Lower lobe of right lung (tissue), 2 donors: Measurements from ENCODE around the gene KLHDC8A. TPM values are rescaled to one million over a fixed set of nuclear protein-coding genes. Genes with fewer than 3 reads are reported as not detected.

Source experiments
- ATAC-seq, 2 donors: fragments of 200-7000 bp; cut with Tn5 transposase; one replicate each; pipeline ENCODE4 v1.9.1; 2020 to 2022; ENCODE audit warnings: mild to moderate bottlenecking in 2 of 2, moderate library complexity in 2 of 2
- DNase-seq: peaks from one replicate; pipeline ENCODE4 v3.0.0-alpha.2; 2020
- H3K27ac ChIP-seq: fragments of 200-600 bp; one replicate; pipeline ENCODE4 v1.8.0; 2022
- H3K27me3 ChIP-seq: fragments of 200-600 bp; one replicate; pipeline ENCODE4 v1.8.0; 2022; ENCODE audit warnings: low read depth
- H3K36me3 ChIP-seq: fragments of 200-600 bp; one replicate; pipeline ENCODE4 v1.8.0; 2022; ENCODE audit warnings: mild to moderate bottlenecking
- H3K4me1 ChIP-seq: fragments of 200-600 bp; one replicate; pipeline ENCODE4 v1.8.0; 2022
- H3K4me3 ChIP-seq: fragments of 200-600 bp; one replicate; pipeline ENCODE4 v1.8.0; 2022; ENCODE audit warnings: mild to moderate bottlenecking
- H3K9me3 ChIP-seq: fragments of 200-600 bp; one replicate; pipeline ENCODE4 v1.8.0; 2022
- CTCF ChIP-seq: fragments of 200-600 bp; IDR thresholded peaks from one replicate; pipeline ENCODE4 v1.8.0; 2022; ENCODE audit warnings: antibody characterized with exemption, mild to moderate bottlenecking
- intact Hi-C: fragments of 100-400 bp; cut with DNase I; formaldehyde crosslinking; loops from one replicate; pipeline ENCODE4 v1.11.0; 2022
- total RNA-seq: library from RNA; stranded (reverse); fragmentation: NEBNext Ultra II Directional; extraction: Animal tissue kit (Norgen Biotek cat#: 25700); gene quantifications from one replicate; pipeline ENCODE4 v1.2.1, GENCODE V29; 2021
- donor health status: DM: no; HTN: yes; CAD: no; lungs with severe emphysema.

KLHDC8A gene
- total RNA-seq, 1 donor from 2014 or later, result 0.97 TPM

DNA sequence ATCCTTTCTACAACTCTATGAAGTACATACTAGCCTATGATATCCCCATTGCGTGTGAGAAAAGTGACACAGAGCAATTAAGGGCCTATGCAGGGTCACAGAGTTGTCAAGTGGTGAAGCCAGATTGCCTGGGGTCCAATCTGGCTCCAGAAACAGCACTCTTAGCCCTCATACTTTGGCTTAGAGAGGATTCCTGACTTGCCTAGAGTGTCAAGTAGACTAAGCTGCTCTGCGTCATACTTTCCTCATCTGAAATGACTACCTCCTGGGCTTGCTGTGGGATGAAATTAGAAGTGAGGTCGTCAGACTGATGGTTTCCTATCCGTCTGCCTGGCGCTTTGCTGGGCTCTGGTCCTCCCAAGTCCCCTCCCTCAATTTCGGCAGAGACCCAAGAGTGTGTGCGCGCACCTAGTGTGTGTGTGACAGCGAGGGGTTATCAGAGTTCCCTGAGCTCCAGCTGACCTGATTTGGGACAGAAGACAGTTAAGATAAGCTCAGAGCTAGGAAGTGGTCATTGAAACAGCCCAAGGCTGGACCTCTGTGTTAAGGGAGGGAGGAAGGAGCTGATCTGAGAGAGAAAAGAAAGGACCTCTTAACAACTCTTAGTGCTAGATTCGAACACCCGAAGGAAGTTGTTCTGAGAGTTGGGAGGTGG, 29.8 kb downstream of the KLHDC8A start:
- DNase-seq (no peak), ATAC-seq (peak in 1 of 2 donors; percentile 3)
- Histone ChIP-seq H3K36me3 (no peaks in the 10 kb centered on the region), H3K4me3 (no peak overlapping the region), H3K27ac (no peak overlapping the region), H3K4me1 (peaks cover 15% of the 10 kb centered on the region), H3K9me3 (no peaks in the 10 kb centered on the region), H3K27me3 (no peaks in the 10 kb centered on the region)
- TF ChIP-seq CTCF, result no peak
- intact Hi-C loops, result no loop called here

- intact Hi-C loops, result loop anchor here (2.0 kb wide), 1 partner anchor 51 kb away; no protein-coding TSS in a partner anchor
- H3K4me3 ChIP-seq, result no peak overlapping the region
- ATAC-seq (peak; percentile 51 to 64), DNase-seq (no peak)
- no peaks in the 10 kb centered on the region for H3K9me3 ChIP-seq
- no peaks in the 10 kb centered on the region for H3K36me3 ChIP-seq
- H3K27me3 ChIP-seq, result no peaks in the 10 kb centered on the region
- H3K4me1 ChIP-seq, result peaks cover 24% of the 10 kb centered on the region
- peak; percentile 81 for TF ChIP-seq CTCF
- H3K27ac ChIP-seq, result no peak overlapping the region
Observed at GRCh38 chr1:205325334-205325884, 31.3 kb downstream of the KLHDC8A start.

DNA sequence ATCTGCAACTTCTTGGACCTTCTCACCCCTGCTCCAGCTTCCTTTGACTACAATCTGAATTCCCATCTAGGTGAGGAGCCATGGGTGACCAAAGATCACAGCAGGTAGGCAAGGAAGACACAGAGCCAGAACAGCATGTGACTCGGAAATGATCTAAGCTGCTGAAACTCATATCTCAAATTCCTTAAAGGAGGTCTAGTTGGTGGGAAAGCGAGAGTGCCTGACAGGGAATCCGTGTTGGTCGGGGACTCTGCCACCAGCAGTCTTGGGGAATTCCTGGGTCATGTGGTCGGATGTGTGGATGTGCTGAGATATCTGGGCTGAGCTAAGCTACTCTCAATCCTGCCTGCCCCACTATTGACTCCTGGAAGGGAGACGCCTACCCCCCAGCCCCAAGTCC, 31.9 kb downstream of the KLHDC8A start:
- TF ChIP-seq CTCF, result no peak
- no peaks in the 10 kb centered on the region for H3K36me3 ChIP-seq
- no peaks in the 10 kb centered on the region for H3K27me3 ChIP-seq
- intact Hi-C loops, result loop anchor here (2.0 kb wide), 1 partner anchor 50 kb away; no protein-coding TSS in a partner anchor
- H3K4me3 ChIP-seq, result no peak overlapping the region
- peaks cover 30% of the 10 kb centered on the region for H3K4me1 ChIP-seq
- no peak for DNase-seq
- no peak overlapping the region for H3K27ac ChIP-seq
- ATAC-seq, result no peak
- H3K9me3 ChIP-seq, result no peaks in the 10 kb centered on the region

DNA sequence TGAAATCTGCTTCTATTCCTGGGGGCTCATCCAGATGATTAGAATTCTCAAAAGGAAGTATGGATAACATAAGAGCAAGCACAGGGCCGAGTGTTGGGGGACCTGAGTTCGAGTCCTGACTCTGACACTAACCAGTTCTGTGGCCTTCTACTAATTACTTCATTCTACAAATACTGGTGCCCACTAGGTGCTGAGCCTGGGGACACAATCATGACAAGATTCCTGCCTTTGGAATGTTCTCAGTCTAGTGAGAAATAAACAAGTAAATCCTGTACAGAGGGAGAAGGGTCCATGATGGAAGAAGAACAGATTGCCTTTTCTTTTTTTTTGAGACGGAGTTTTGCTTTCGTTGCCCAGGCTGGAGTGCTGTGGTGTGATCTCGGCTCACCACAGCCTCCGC, 32.9 kb downstream of the KLHDC8A start:
- no peak overlapping the region for H3K4me3 ChIP-seq
- no peaks in the 10 kb centered on the region for H3K9me3 ChIP-seq
- no peak for DNase-seq
- H3K4me1 ChIP-seq, result peaks cover 38% of the 10 kb centered on the region
- H3K27ac ChIP-seq, result no peak overlapping the region
- intact Hi-C loops, result loop anchor here (2.0 kb wide), 1 partner anchor 49 kb away; no protein-coding TSS in a partner anchor
- no peak for TF ChIP-seq CTCF
- ATAC-seq, result no peak
- H3K27me3 ChIP-seq, result no peaks in the 10 kb centered on the region
- no peaks in the 10 kb centered on the region for H3K36me3 ChIP-seq

DNA sequence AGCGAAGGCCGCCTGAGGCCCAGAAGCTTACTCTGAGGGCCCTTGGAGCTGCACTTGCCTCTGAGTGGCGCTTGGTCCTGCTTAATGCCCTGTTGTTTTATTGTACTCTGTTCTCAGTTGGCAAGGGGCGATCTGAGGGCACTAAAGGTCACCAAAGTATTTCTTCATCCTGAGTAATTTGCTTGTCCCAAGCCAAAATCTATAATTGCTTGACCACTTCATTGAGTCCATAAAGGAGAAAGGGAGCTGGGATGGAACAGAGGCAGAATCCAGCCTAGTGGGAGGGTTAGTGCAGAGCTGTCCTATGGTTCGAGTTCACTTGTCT, 34.8 kb downstream of the KLHDC8A start:
- Histone ChIP-seq H3K27ac (peak overlapping the region; percentile 91), H3K36me3 (no peaks in the 10 kb centered on the region), H3K9me3 (no peaks in the 10 kb centered on the region), H3K4me3 (peak overlapping the region; percentile 78), H3K27me3 (no peaks in the 10 kb centered on the region), H3K4me1 (peaks cover 57% of the 10 kb centered on the region)
- ATAC-seq (no peak), DNase-seq (no peak)
- intact Hi-C loops, result no loop called here
- TF ChIP-seq CTCF, result no peak
